Stomach (tissue), 9 donors: ENCODE data around the gene ALK. TPM values are rescaled to one million over a fixed set of nuclear protein-coding genes. Genes with fewer than 3 reads are reported as not detected.
A peak's percentile ranks its signal among the peaks of the same experiment; 100 is the strongest.

Source experiments
- DNase-seq, 2 donors: peaks; one replicate each; pipeline versions ENCODE4 v3.0.0 to v3.0.0-alpha.2; 2013 to 2019
- H3K27ac ChIP-seq, 5 donors: fragments of 200-600 bp in 4 of 5; sonication (generic) in 4 of 5; one replicate each; pipeline ENCODE4 v1.5.1; 2013 to 2019; ENCODE audit warnings: mild to moderate bottlenecking in 1 of 5, moderate library complexity in 1 of 5
- H3K27me3 ChIP-seq, 3 donors: fragments of 200-600 bp; sonication (generic); one replicate each; pipeline ENCODE4 v1.5.1; 2017 to 2019; ENCODE audit warnings: mixed run types in 1 of 3
- H3K36me3 ChIP-seq, 4 donors: fragments of 200-600 bp; sonication (generic); 1 replicate in 3 of 4; 2 replicates in 1 of 4; pipeline ENCODE4 v1.5.1; 2016 to 2019
- H3K4me1 ChIP-seq, 4 donors: fragments of 200-600 bp; sonication (generic); one replicate each; pipeline ENCODE4 v1.5.1; 2016 to 2019
- H3K4me3 ChIP-seq, 4 donors: fragments of 200-600 bp; sonication (generic) in 3 of 4; one replicate each; pipeline ENCODE4 v1.5.1; 2016 to 2019; ENCODE audit warnings: mild to moderate bottlenecking in 1 of 4
- H3K9me3 ChIP-seq, 4 donors: fragments of 200-600 bp; sonication (generic); one replicate each; pipeline ENCODE4 v1.5.1; 2016 to 2019
- CTCF ChIP-seq, 7 experiments: fragments of 450-650 bp in 4 of 7; fragments of 200-600 bp in 3 of 7; sonication (generic) in 3 of 7; IDR thresholded peaks; one replicate each; pipeline ENCODE4 v1.5.1; 2016 to 2019; ENCODE audit warnings: antibody characterized with exemption in 7 of 7, control low read depth in 2 of 7, mild to moderate bottlenecking in 1 of 7
- EP300 ChIP-seq: sonication (generic); formaldehyde crosslinking; IDR thresholded peaks from one replicate; pipeline ENCODE4 v1.6.1; 2017; ENCODE audit warnings: antibody characterized with exemption
- POLR2A ChIP-seq, 4 donors: fragments of 450-650 bp; IDR thresholded peaks; one replicate each; pipeline ENCODE4 v1.6.1; 2016; ENCODE audit warnings: antibody characterized with exemption in 4 of 4, control low read depth in 2 of 4, mild to moderate bottlenecking in 1 of 4, moderate library complexity in 1 of 4
- POLR2AphosphoS5 ChIP-seq, 3 donors: sonication (generic); formaldehyde crosslinking; IDR thresholded peaks; one replicate each; pipeline ENCODE4 v1.6.1; 2016; ENCODE audit warnings: antibody characterized with exemption in 3 of 3
- WGBS, 5 donors: extraction: QIAGEN DNeasy Blood & Tissue Kit in 3 of 5; methylation state at CpG; one replicate each; pipeline versions ENCODE4 v1.1.5 to v1.1.7; 2013 to 2018; 5-methylcytosine and 5-hydroxymethylcytosine counted together
- intact Hi-C: fragments of 100-400 bp; cut with DNase I; formaldehyde crosslinking; loops from one replicate; pipeline ENCODE4 v1.15.1; 2023; ENCODE audit warnings: low total_unique reads
- polyA plus RNA-seq, 3 donors: library from polyadenylated mRNA; stranded (reverse); fragments of 200-250 nt; gene quantifications; one replicate each; pipeline ENCODE4 v1.2.3, GENCODE V29; 2013
- total RNA-seq, 5 donors: library from RNA; depleted of rRNA; stranded (reverse); fragments of >200 nt; gene quantifications; one replicate each; pipeline versions ENCODE4 v1.1.0 to v1.2.3, GENCODE V29; 2014 to 2016
- donor health status: healthy with polysubstance abuse.
- donor health status: Bipolar disorder and iron deficiency.
- donor health status: healthy.

The ALK gene
- total and polyA plus RNA-seq, 8 donors: 0.13 to 0.92 TPM; not detected in 6

GRCh38 chr2:29898999-29899398 lies 22.4 kb downstream of the ALK start:
- intact Hi-C loops: no loop called here
- H3K36me3 ChIP-seq: no peaks in the 10 kb centered on the region
- no peak overlapping the region for H3K27ac ChIP-seq
- H3K9me3 ChIP-seq: no peaks in the 10 kb centered on the region
- no peak for DNase-seq
- no peak for TF ChIP-seq POLR2AphosphoS5 (IDR thresholded peaks at IDR 0.05)
- no peak for TF ChIP-seq EP300
- no peak for TF ChIP-seq POLR2A (IDR thresholded peaks at IDR 0.05)
- no peak for TF ChIP-seq CTCF (IDR thresholded peaks at IDR 0.05)
- peaks cover 0 to 42% (median 3%) of the 10 kb centered on the region in 3 donors for H3K27me3 ChIP-seq
- 25 to 41% (median 29%) methylated on average over 5 of the region's 5 CpGs for WGBS, 5 donors
- no peak overlapping the region for H3K4me3 ChIP-seq
- no peaks in the 10 kb centered on the region for H3K4me1 ChIP-seq

- H3K27me3 ChIP-seq: peaks cover 0 to 23% (median 3%) of the 10 kb centered on the region in 3 donors
- H3K4me3 ChIP-seq: no peak overlapping the region
- peak in 1 of 2 donors; percentile 10 for DNase-seq
- TF ChIP-seq POLR2A (IDR thresholded peaks at IDR 0.05): no peak
- no peak for TF ChIP-seq POLR2AphosphoS5 (IDR thresholded peaks at IDR 0.05)
- TF ChIP-seq EP300: no peak
- TF ChIP-seq CTCF (IDR thresholded peaks at IDR 0.05): no peak
- H3K9me3 ChIP-seq: no peaks in the 10 kb centered on the region
- no peaks in the 10 kb centered on the region for H3K36me3 ChIP-seq
- H3K27ac ChIP-seq: no peak overlapping the region
- intact Hi-C loops: no loop called here
- WGBS, 5 donors: 44 to 64% (median 50%) methylated on average over 3 of the region's 3 CpGs
- no peaks in the 10 kb centered on the region for H3K4me1 ChIP-seq
These were observed 26.4 kb downstream of the ALK start for GRCh38 chr2:29894822-29895614.

- DNase-seq: no peak
- Histone ChIP-seq H3K4me3 (no peak overlapping the region), H3K36me3 (no peaks in the 10 kb centered on the region), H3K4me1 (no peaks in the 10 kb centered on the region), H3K27me3 (peaks cover 0 to 14% (median 3%) of the 10 kb centered on the region in 3 donors), H3K27ac (no peak overlapping the region), H3K9me3 (no peaks in the 10 kb centered on the region)
- intact Hi-C loops: no loop called here
- TF ChIP-seq EP300: no peak
- no peak for TF ChIP-seq CTCF (IDR thresholded peaks at IDR 0.05)
- TF ChIP-seq POLR2AphosphoS5 (IDR thresholded peaks at IDR 0.05): no peak
- TF ChIP-seq POLR2A (IDR thresholded peaks at IDR 0.05): no peak
- 63 to 73% (median 69%) methylated on average over 5 of the region's 5 CpGs for WGBS, 5 donors
These were observed 28.7 kb downstream of the ALK start for GRCh38 chr2:29892585-29893259.

GRCh38 chr2:29881089-29881730 lies 40.2 kb downstream of the ALK start:
- DNase-seq: no peak
- intact Hi-C loops: no loop called here
- TF ChIP-seq CTCF (IDR thresholded peaks at IDR 0.05): no peak
- TF ChIP-seq POLR2A (IDR thresholded peaks at IDR 0.05): no peak
- no peak for TF ChIP-seq POLR2AphosphoS5 (IDR thresholded peaks at IDR 0.05)
- no peak for TF ChIP-seq EP300
- 76 to 85% (median 81%) methylated on average over 6 of the region's 6 CpGs for WGBS, 5 donors
- no peaks in the 10 kb centered on the region for H3K36me3 ChIP-seq
- H3K27me3 ChIP-seq: peaks cover 0 to 11% (median 0%) of the 10 kb centered on the region in 3 donors
- H3K4me1 ChIP-seq: no peaks in the 10 kb centered on the region
- H3K4me3 ChIP-seq: no peak overlapping the region
- no peak overlapping the region for H3K27ac ChIP-seq
- H3K9me3 ChIP-seq: peaks cover 0 to 15% (median 4%) of the 10 kb centered on the region in 4 donors
